ENCODE data around the gene LEO1.
A peak's percentile ranks its signal among the peaks of the same experiment; 100 is the strongest.

LEO1 gene

DNA sequence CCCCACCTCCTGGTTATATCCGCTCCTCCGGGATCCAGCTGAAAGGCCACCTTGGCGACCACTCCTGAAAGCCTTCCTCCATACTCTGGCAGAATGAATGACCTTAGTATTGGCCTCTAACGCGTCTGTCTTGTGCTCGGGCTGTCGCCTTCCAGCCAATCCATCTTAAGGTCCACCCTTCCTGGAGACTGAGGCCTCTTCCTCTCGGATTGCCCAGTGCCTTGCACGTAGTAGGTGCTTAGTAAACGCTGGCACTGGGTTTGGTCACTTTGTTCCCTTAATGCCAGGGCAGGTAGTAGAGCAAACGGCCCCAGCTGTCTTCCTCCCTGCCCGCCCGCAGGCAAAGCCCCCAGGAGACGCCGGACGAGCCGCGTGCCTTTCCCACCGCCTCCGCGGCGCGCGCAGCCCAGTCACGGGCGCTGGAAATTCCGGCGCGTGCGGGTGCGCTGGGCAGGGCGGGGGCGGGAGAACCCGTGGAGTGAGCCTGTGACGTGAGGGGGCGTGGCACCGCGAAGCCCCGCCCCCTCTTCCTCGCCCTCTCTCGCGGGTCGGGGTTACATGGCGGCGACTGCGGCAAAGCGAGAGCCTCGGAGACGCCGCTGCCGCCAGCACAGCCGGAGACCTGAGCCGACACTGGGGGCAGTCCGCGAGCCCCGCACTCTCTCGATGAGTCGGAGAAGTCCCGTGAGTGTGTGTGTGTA, 47.3 kb upstream of the LEO1 start, which contains the start of gene MAPK6:
Gene MAPK6 (plus strand): TSS at position 527 of the 701 bp plus-strand sequence. CDS start 27,242 bp downstream, outside the sequence.
- H3K27me3 ChIP-seq, result peaks cover 8% of the 10 kb centered on the region
- peak within 1 kb of the TSS; percentile 90 for H3K27ac ChIP-seq
- no peaks in the 10 kb centered on the region for H3K9me3 ChIP-seq
- TF ChIP-seq CTCF (IDR thresholded peaks at IDR 0.05), result peak; percentile 32
- peaks cover 33 to 38% of the 10 kb centered on the region in 2 experiments for H3K4me1 ChIP-seq (ENCODE audit: control insufficient read depth in 1 of 2, insufficient read depth in 1 of 2, low read depth in 1 of 2, low read length in 1 of 2)
- no peaks in the 10 kb centered on the region for H3K36me3 ChIP-seq
- peak within 1 kb of the TSS; percentile 70 to 76 for H3K4me3 ChIP-seq (ENCODE audit: low read depth in 1 of 2, low read length in 1 of 2)

DNA sequence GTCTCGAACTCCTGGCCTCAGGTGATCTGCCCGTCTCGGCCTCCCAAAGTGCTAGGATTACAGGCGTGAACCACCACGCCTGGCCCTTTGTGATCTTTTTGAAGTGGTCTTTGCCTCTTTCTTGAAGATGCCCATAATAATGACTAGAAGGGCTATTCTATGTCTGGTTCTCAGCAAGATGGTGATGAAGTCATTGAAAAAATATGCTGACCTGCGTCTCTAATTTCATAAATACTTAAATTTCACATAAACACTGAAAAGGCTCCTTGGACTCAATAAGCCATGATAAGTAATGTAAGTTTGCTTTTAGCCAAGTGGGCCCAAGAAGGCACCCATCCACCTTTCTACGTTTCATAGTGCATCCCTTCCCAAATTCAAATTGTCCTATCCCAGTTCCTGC, 46.7 kb upstream of the LEO1 start:
- no peak for TF ChIP-seq CTCF (IDR thresholded peaks at IDR 0.05)
- H3K9me3 ChIP-seq, result no peaks in the 10 kb centered on the region
- H3K27ac ChIP-seq, result peak overlapping the region; percentile 90
- H3K4me3 ChIP-seq (ENCODE audit: low read depth in 1 of 2, low read length in 1 of 2), result peak overlapping the region; percentile 70 to 71
- H3K27me3 ChIP-seq, result peaks cover 8% of the 10 kb centered on the region
- peaks cover 39 to 44% of the 10 kb centered on the region in 2 experiments for H3K4me1 ChIP-seq (ENCODE audit: control insufficient read depth in 1 of 2, insufficient read depth in 1 of 2, low read depth in 1 of 2, low read length in 1 of 2)
- H3K36me3 ChIP-seq, result no peaks in the 10 kb centered on the region

- no peaks in the 10 kb centered on the region for H3K9me3 ChIP-seq
- no peak for TF ChIP-seq CTCF (IDR thresholded peaks at IDR 0.05)
- H3K4me1 ChIP-seq (ENCODE audit: control insufficient read depth in 1 of 2, insufficient read depth in 1 of 2, low read depth in 1 of 2, low read length in 1 of 2), result peaks cover 40 to 51% of the 10 kb centered on the region in 2 experiments
- H3K4me3 ChIP-seq (ENCODE audit: low read depth in 1 of 2, low read length in 1 of 2), result no peak overlapping the region
- peaks cover 8% of the 10 kb centered on the region for H3K27me3 ChIP-seq
- no peak overlapping the region for H3K27ac ChIP-seq
- no peaks in the 10 kb centered on the region for H3K36me3 ChIP-seq
These were observed 44.7 kb upstream of the LEO1 start for GRCh38 chr15:52016316-52016715.

DNA sequence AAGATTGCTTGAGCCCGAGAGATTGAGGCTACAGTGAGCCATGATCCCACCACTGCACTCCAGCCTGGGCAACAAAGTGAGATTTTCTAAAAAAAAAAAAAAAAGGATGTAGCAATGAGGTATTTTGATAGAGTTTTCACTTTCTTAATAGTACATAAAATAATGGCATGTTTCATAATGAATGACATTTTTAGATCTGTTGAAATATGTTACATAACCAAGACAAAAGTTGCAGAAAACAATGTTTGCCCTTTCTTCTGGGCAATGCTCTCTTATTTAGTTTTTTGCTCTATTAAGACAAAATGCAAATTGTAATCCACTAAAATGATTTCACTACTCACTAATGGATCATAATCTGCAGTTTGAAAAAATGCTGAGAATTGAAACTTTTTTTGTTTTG, 43.0 kb upstream of the LEO1 start:
- Histone ChIP-seq H3K27ac (no peak overlapping the region), H3K9me3 (no peaks in the 10 kb centered on the region), H3K4me3 (ENCODE audit: low read depth in 1 of 2, low read length in 1 of 2) (no peak overlapping the region), H3K4me1 (ENCODE audit: control insufficient read depth in 1 of 2, insufficient read depth in 1 of 2, low read depth in 1 of 2, low read length in 1 of 2) (peaks cover 25 to 35% of the 10 kb centered on the region in 2 experiments), H3K27me3 (peaks cover 8% of the 10 kb centered on the region), H3K36me3 (no peaks in the 10 kb centered on the region)
- no peak for TF ChIP-seq CTCF (IDR thresholded peaks at IDR 0.05)

GRCh38 chr15:52013151-52013791, 41.7 kb upstream of the LEO1 start:
- no peak for TF ChIP-seq CTCF (IDR thresholded peaks at IDR 0.05)
- no peaks in the 10 kb centered on the region for H3K36me3 ChIP-seq
- peaks cover 21 to 29% of the 10 kb centered on the region in 2 experiments for H3K4me1 ChIP-seq (ENCODE audit: control insufficient read depth in 1 of 2, insufficient read depth in 1 of 2, low read depth in 1 of 2, low read length in 1 of 2)
- H3K9me3 ChIP-seq, result no peaks in the 10 kb centered on the region
- peaks cover 8% of the 10 kb centered on the region for H3K27me3 ChIP-seq
- peak overlapping the region; percentile 71 for H3K27ac ChIP-seq
- H3K4me3 ChIP-seq (ENCODE audit: low read depth in 1 of 2, low read length in 1 of 2), result no peak overlapping the region
